HG03039 (cell line): ENCODE measurements around the gene RAB14.

Experiments
- ATAC-seq: cut with Tn5 transposase; IDR thresholded peaks from one replicate; pipeline ENCODE4 v1.9.1; 2021; ENCODE audit warnings: mild to moderate bottlenecking, moderate library complexity; ENCODE audit not compliant: unreplicated experiment

RAB14 gene

GRCh38 chr9:121220996-121221663, 19.5 kb upstream of the RAB14 start:
- ATAC-seq = no peak

GRCh38 chr9:121219530-121219929, 17.9 kb upstream of the RAB14 start:
- ATAC-seq = no peak

- no peak for ATAC-seq
Observed at GRCh38 chr9:121218357-121219027, 16.8 kb upstream of the RAB14 start.

GRCh38 chr9:121217609-121218292, 16.1 kb upstream of the RAB14 start:
- ATAC-seq = peak; percentile 85

GRCh38 chr9:121216271-121216805, 14.7 kb upstream of the RAB14 start:
- ATAC-seq = no peak

- no peak for ATAC-seq
Observed at GRCh38 chr9:121214005-121214404, 12.3 kb upstream of the RAB14 start.

GRCh38 chr9:121213136-121213806, 11.6 kb upstream of the RAB14 start:
- ATAC-seq = no peak

- ATAC-seq = no peak
Observed at GRCh38 chr9:121210536-121210935, 8.9 kb upstream of the RAB14 start.

GRCh38 chr9:121207371-121207940, 5.8 kb upstream of the RAB14 start:
- ATAC-seq = peak; percentile 71

GRCh38 chr9:121206516-121207370, 5.1 kb upstream of the RAB14 start:
- ATAC-seq = peak; percentile 30

GRCh38 chr9:121204611-121205010, 2.9 kb upstream of the RAB14 start:
- ATAC-seq = no peak

GRCh38 chr9:121204121-121204520, 2.5 kb upstream of the RAB14 start:
- no peak for ATAC-seq

GRCh38 chr9:121201045-121201737, 478 bp downstream of the RAB14 start:
- peak; percentile 26 for ATAC-seq

GRCh38 chr9:121200356-121200755, 1.3 kb downstream of the RAB14 start:
- no peak for ATAC-seq

GRCh38 chr9:121199921-121200320, 1.7 kb downstream of the RAB14 start:
- no peak for ATAC-seq

GRCh38 chr9:121198512-121199042, 3.1 kb downstream of the RAB14 start:
- no peak for ATAC-seq

- ATAC-seq = no peak
Observed at GRCh38 chr9:121197132-121197531, 4.5 kb downstream of the RAB14 start.

- no peak for ATAC-seq
Observed at GRCh38 chr9:121196389-121196788, 5.3 kb downstream of the RAB14 start.

GRCh38 chr9:121194730-121195129, 6.9 kb downstream of the RAB14 start:
- no peak for ATAC-seq
